GM12878 (cell line): ENCODE measurements around the gene PCSK5. TPM values are rescaled to one million over a fixed set of nuclear protein-coding genes. Genes with fewer than 3 reads are reported as not detected.

Source experiments
- ATAC-seq: fragments of 200-7000 bp; cut with Tn5 transposase; 3 replicates; pipeline ENCODE4 v1.9.1; 2020; ENCODE audit warnings: mild to moderate bottlenecking, moderate library complexity
- BruUV-seq: library from RNA; stranded (reverse); fragments of 400-500 nt; replicated peaks from 2 replicates; lab custom pipeline; 2021; lab: Mats Ljungman, UMichigan
- CTCF ChIA-PET: fragments of 300-600 bp; sonication (Branson Sonifier 250); formaldehyde crosslinking; extraction: SDS; loops from one replicate; lab custom pipeline; 2021; ENCODE audit warnings: inconsistent platforms; lab: Yijun Ruan, JAX
- POLR2A ChIA-PET: fragments of 350-600 bp; formaldehyde crosslinking; extraction: SDS; loops from one replicate; lab custom pipeline; 2021; ENCODE audit warnings: inconsistent platforms; lab: Charles Lee
- RAD21 ChIA-PET: fragments of 300-600 bp; sonication (Branson Sonifier 250); formaldehyde crosslinking; loops from one replicate; lab custom pipeline; 2023; ENCODE audit warnings: antibody characterized with exemption; ENCODE audit not compliant: unreplicated experiment; lab: Charles Lee
- SMC1A ChIA-PET: fragments of 300-600 bp; sonication (Branson Sonifier 250); formaldehyde crosslinking; loops from one replicate; lab custom pipeline; 2023; ENCODE audit not compliant: unreplicated experiment, uncharacterized antibody; lab: Charles Lee
- DNase-seq: peaks from one replicate; pipeline ENCODE4 v3.0.0-alpha.2; 2011; ENCODE audit warnings: low read depth, low spot score
- FAIRE-seq: peaks from 3 replicates; lab custom pipeline; 2011; peaks lifted over from hg19 to GRCh38; lab: Jason Lieb, UNC
- H2AFZ ChIP-seq: 2 replicates; pipeline ENCODE4 v1.6.0; 2011; ENCODE audit warnings: low read depth, low read length, control low read depth; ENCODE audit not compliant: control insufficient read depth
- H3K27ac ChIP-seq: 2 replicates; pipeline ENCODE4 v1.5.1; 2011; ENCODE audit warnings: control low read depth; ENCODE audit not compliant: control insufficient read depth, insufficient read depth
- H3K27me3 ChIP-seq, 2 experiments: replicated peaks in 1 of 2; 2 replicates each; pipeline versions ENCODE4 v1.6.0 to v1.6.1; 2011; ENCODE audit warnings: low read length in 1 of 2; ENCODE audit not compliant: control insufficient read depth in 2 of 2, insufficient read depth in 2 of 2
- H3K36me3 ChIP-seq, 2 experiments: 2 replicates each; pipeline ENCODE4 v1.5.1; 2011; ENCODE audit warnings: low read length in 1 of 2; ENCODE audit not compliant: control insufficient read depth in 2 of 2, insufficient read depth in 2 of 2
- H3K4me1 ChIP-seq: 2 replicates; pipeline ENCODE4 v1.6.1; 2011; ENCODE audit warnings: mild to moderate bottlenecking, low read length, moderate library complexity, mixed read lengths; ENCODE audit not compliant: control insufficient read depth, insufficient read depth
- H3K4me2 ChIP-seq: 2 replicates; pipeline ENCODE4 v1.6.0; 2011; ENCODE audit warnings: control low read depth; ENCODE audit not compliant: control insufficient read depth, insufficient read depth
- H3K4me3 ChIP-seq: fragments of 200-600 bp; sonication (generic); 2 replicates; pipeline ENCODE4 v1.5.1; 2016
- H3K79me2 ChIP-seq: 2 replicates; pipeline ENCODE4 v1.6.0; 2011; ENCODE audit warnings: low read length; ENCODE audit not compliant: control insufficient read depth, insufficient read depth
- H3K9ac ChIP-seq: 2 replicates; pipeline ENCODE4 v1.8.0; 2011; ENCODE audit warnings: low read length, control low read depth, mixed read lengths; ENCODE audit not compliant: control insufficient read depth, insufficient read depth
- H3K9me3 ChIP-seq: replicated peaks from 3 replicates; pipeline ENCODE4 v1.5.1; 2011; ENCODE audit warnings: mild to moderate bottlenecking, low read length; ENCODE audit not compliant: control insufficient read depth, insufficient read depth
- H4K20me1 ChIP-seq: 2 replicates; pipeline ENCODE4 v1.6.0; 2011; ENCODE audit not compliant: control insufficient read depth, insufficient read depth
- IRF4 ChIP-seq: IDR thresholded peaks from 2 replicates; pipeline ENCODE4 v1.6.1; 2011; ENCODE audit warnings: low read depth, low read length
- SPI1 ChIP-seq: IDR thresholded peaks from 2 replicates; pipeline ENCODE4 v1.6.1; 2011; ENCODE audit warnings: low read depth, mild to moderate bottlenecking, low read length, moderate library complexity, borderline replicate concordance; ENCODE audit not compliant: insufficient read depth
- WRNIP1 ChIP-seq: IDR thresholded peaks from 2 replicates; pipeline ENCODE4 v1.6.1; 2011; ENCODE audit warnings: low read depth, low read length, improper control_type of control experiment, borderline replicate concordance
- WGBS: methylation state at CpG from one replicate; pipeline ENCODE4 v1.1.6; 2016; ENCODE audit warnings: low lambda C conversion rate; ENCODE audit not compliant: insufficient replicate concordance, insufficient coverage; ENCODE audit errors: missing lambda C conversion rate; 5-methylcytosine and 5-hydroxymethylcytosine counted together
- in situ Hi-C: fragments of 300-500 bp; cut with MboI; formaldehyde crosslinking; loops from 9 replicates; pipeline ENCODE4 v1.14.3; 2018; ENCODE audit warnings: mixed read lengths
- intact Hi-C: fragments of 100-400 bp; cut with micrococcal nuclease; formaldehyde crosslinking; loops from one replicate; pipeline ENCODE4 v1.14.2; 2022; ENCODE audit not compliant: unreplicated experiment
- polyA plus RNA-seq, 11 experiments: library from polyadenylated mRNA; depleted of rRNA in 4 of 11; unstranded in 6 of 11; stranded (reverse) in 5 of 11; fragments of >200 nt; fragmentation: Nextera tagmentation in 4 of 11; fragmentation: Illumina TruSeq in 1 of 11; extraction: Ambion mirVana in 4 of 11; extraction: Trizol in 1 of 11; gene quantifications; 1 replicate in 1 of 11; 2 replicates in 10 of 11; pipeline versions ENCODE4 v1.2.1 to v1.2.3, GENCODE V29; 2011 to 2016; ENCODE audit warnings: inconsistent platforms in 2 of 11, missing spikeins in 2 of 11, low read depth in 1 of 11
- total RNA-seq, 4 experiments: library from RNA; depleted of rRNA in 3 of 4; stranded (reverse); fragments of >200 nt in 3 of 4; fragmentation: Illumina TruSeq in 1 of 4; extraction: Trizol in 1 of 4; gene quantifications; 2 replicates each; pipeline versions ENCODE4 v1.2.1 to v1.2.3, GENCODE V29; 2013 to 2021
- TF ChIP-seq, protein P1 (sequence below): fragments of 450-650 bp; IDR thresholded peaks from 2 replicates; pipeline ENCODE4 v1.6.1; 2017; ENCODE audit warnings: antibody characterized with exemption, mild to moderate bottlenecking, moderate library complexity
- TF ChIP-seq, protein P2 (sequence below): IDR thresholded peaks from 2 replicates; pipeline ENCODE4 v1.6.1; 2011; ENCODE audit warnings: low read depth, mild to moderate bottlenecking, low read length, moderate library complexity, borderline replicate concordance; ENCODE audit errors: extremely low read depth

PCSK5 gene
- total and polyA plus RNA-seq, 10 of the 15 experiments (the other 5 are each of a cell fraction or from before 2014, with no cell fraction given) = 0.01 to 0.13 (median 0.04) TPM; not detected in 3

DNA sequence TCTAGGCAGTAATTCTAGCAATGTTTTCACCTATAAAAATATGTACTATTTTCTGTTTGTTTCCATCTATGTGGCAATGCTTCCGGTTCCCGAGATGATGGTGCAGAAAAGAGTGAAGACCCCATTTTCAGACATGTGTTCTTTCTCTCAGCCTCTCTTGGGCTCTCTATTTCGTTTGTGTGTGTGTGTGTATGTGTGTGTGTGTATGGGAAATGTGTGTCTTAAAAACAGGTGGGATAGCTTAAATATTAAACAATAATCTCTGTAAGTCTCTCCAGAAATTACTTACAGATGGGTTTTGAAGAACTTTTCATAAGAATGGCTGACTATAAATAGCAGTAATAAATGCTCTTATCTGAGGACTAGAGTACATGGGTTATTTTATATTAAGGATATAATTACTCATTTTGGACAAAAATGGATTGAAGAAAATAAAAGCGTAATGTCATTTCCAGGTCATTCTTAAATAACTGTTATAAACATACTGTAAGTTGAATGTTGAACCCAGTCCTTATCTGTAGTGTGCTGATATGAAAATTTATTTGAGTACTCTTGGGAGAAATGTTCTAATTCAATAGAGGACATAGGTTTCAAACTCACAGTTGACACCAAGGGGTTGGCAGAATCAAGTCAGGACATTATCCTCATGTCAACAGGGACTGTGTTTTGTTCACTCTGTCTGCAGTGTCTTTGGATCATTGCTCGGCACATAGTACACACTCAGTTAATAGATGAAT is 31.1 kb downstream of the PCSK5 start (continued):
- TF ChIP-seq, protein P1, sequence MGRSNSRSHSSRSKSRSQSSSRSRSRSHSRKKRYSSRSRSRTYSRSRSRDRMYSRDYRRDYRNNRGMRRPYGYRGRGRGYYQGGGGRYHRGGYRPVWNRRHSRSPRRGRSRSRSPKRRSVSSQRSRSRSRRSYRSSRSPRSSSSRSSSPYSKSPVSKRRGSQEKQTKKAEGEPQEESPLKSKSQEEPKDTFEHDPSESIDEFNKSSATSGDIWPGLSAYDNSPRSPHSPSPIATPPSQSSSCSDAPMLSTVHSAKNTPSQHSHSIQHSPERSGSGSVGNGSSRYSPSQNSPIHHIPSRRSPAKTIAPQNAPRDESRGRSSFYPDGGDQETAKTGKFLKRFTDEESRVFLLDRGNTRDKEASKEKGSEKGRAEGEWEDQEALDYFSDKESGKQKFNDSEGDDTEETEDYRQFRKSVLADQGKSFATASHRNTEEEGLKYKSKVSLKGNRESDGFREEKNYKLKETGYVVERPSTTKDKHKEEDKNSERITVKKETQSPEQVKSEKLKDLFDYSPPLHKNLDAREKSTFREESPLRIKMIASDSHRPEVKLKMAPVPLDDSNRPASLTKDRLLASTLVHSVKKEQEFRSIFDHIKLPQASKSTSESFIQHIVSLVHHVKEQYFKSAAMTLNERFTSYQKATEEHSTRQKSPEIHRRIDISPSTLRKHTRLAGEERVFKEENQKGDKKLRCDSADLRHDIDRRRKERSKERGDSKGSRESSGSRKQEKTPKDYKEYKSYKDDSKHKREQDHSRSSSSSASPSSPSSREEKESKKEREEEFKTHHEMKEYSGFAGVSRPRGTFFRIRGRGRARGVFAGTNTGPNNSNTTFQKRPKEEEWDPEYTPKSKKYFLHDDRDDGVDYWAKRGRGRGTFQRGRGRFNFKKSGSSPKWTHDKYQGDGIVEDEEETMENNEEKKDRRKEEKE = no peak
- no peak for TF ChIP-seq IRF4
- no peak for TF ChIP-seq SPI1

DNA sequence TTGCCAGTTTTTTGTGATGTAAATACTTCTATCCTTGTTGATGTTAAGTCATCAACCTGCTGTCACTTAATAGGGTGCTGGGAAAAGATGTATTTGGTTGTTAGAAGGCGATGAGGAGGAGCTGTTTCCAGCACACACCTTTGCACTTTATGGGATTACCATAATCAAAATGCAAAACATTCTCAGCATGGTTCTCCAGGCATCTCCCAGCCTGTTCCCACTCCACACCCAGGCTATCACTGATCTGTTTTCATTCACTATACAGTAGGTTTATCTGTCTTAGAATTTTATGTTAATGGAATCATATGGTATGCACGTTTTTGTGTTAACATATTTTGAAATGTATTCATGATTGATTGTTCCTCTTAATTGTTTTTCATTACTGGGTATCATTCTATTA is 35.9 kb downstream of the PCSK5 start:
- H3K9ac ChIP-seq = no peak overlapping the region
- no peaks in the 10 kb centered on the region for H3K79me2 ChIP-seq
- H3K4me2 ChIP-seq = no peak overlapping the region
- WGBS = 21% methylated on average over 2 of the region's 2 CpGs
- ChIA-PET CTCF (no interaction called here), SMC1A (no interaction called here), POLR2A (no interaction called here), RAD21 (no interaction called here)
- intact Hi-C loops = no loop called here
- no peak overlapping the region for H3K27ac ChIP-seq
- no peaks in the 10 kb centered on the region for H4K20me1 ChIP-seq
- no peaks in the 10 kb centered on the region for H3K36me3 ChIP-seq
- no peak for DNase-seq
- in situ Hi-C loops = no loop called here
- no peaks in the 10 kb centered on the region for H3K9me3 ChIP-seq
- no TSS peak for BruUV-seq
- H3K4me1 ChIP-seq = no peaks in the 10 kb centered on the region
- no peak for ATAC-seq
- H2AFZ ChIP-seq = no peak overlapping the region
- H3K27me3 ChIP-seq = no peaks in the 10 kb centered on the region
- H3K4me3 ChIP-seq = no peak overlapping the region
- FAIRE-seq = no peak
- TF ChIP-seq WRNIP1 = no peak
- TF ChIP-seq, protein P2, sequence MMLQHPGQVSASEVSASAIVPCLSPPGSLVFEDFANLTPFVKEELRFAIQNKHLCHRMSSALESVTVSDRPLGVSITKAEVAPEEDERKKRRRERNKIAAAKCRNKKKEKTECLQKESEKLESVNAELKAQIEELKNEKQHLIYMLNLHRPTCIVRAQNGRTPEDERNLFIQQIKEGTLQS = no peak
